H1 (cell line): Measurements from ENCODE around the gene PTPRD. TPM values are rescaled to one million over a fixed set of nuclear protein-coding genes. Genes with fewer than 3 reads are reported as not detected.

Experiments used
- CTCF ChIA-PET: fragments of 300-600 bp; sonication (Branson Sonifier 250); formaldehyde crosslinking; loops from one replicate; lab custom pipeline; 2021; ENCODE audit not compliant: partially characterized antibody; lab: Charles Lee
- POLR2A ChIA-PET: fragments of 300-600 bp; sonication (Branson Sonifier 250); formaldehyde crosslinking; loops from one replicate; lab custom pipeline; 2021; ENCODE audit warnings: inconsistent platforms; ENCODE audit not compliant: partially characterized antibody; lab: Charles Lee
- DNase-seq, 2 experiments: peaks; one replicate each; pipeline versions ENCODE4 v3.0.0 to v3.0.0-alpha.2; 2010 to 2022; ENCODE audit warnings: low spot score in 2 of 2, low read depth in 1 of 2, mixed read lengths in 1 of 2
- FAIRE-seq: peaks from 2 replicates; lab custom pipeline; 2011; peaks lifted over from hg19 to GRCh38; lab: Jason Lieb, UNC
- H2AFZ ChIP-seq: 2 replicates; pipeline ENCODE4 v1.8.1; 2012; ENCODE audit warnings: low read length, inconsistent platforms
- H2AK5ac ChIP-seq: 2 replicates; pipeline ENCODE4 v1.6.1; 2013; ENCODE audit warnings: low read depth, low read length
- H2BK120ac ChIP-seq: replicated peaks from 2 replicates; pipeline ENCODE3; 2013; ENCODE audit warnings: low read depth, low read length, inconsistent platforms
- H2BK12ac ChIP-seq: 2 replicates; pipeline ENCODE4 v1.6.1; 2013; ENCODE audit warnings: low read depth, low read length
- H2BK15ac ChIP-seq: 2 replicates; pipeline ENCODE4 v1.6.1; 2013; ENCODE audit warnings: low read length
- H2BK20ac ChIP-seq: 2 replicates; pipeline ENCODE4 v1.6.1; 2013; ENCODE audit warnings: low read length
- H2BK5ac ChIP-seq: 2 replicates; pipeline ENCODE4 v1.6.1; 2013; ENCODE audit warnings: low read depth, low read length
- H3K14ac ChIP-seq: 2 replicates; pipeline ENCODE4 v1.6.1; 2013; ENCODE audit warnings: inconsistent platforms; ENCODE audit not compliant: insufficient read length
- H3K18ac ChIP-seq: 2 replicates; pipeline ENCODE4 v1.6.1; 2013; ENCODE audit warnings: low read length; ENCODE audit errors: extremely low read depth
- H3K23ac ChIP-seq: 2 replicates; pipeline ENCODE4 v1.6.1; 2013; ENCODE audit warnings: inconsistent platforms; ENCODE audit not compliant: insufficient read length
- H3K23me2 ChIP-seq: 2 replicates; pipeline ENCODE4 v1.6.1; 2013; ENCODE audit warnings: low read depth, low read length
- H3K27ac ChIP-seq: 2 replicates; pipeline ENCODE4 v1.6.1; 2011; ENCODE audit warnings: low read depth, low read length, inconsistent platforms
- H3K27me3 ChIP-seq, 4 experiments: replicated peaks in 1 of 4; 1 replicate in 1 of 4; 2 replicates in 3 of 4; pipeline versions ENCODE4 v1.6.1 to v1.8.1; 2011 to 2013; ENCODE audit warnings: low read length in 3 of 4, mild to moderate bottlenecking in 3 of 4, inconsistent platforms in 2 of 4, mixed read lengths in 2 of 4, moderate library complexity in 1 of 4; ENCODE audit not compliant: control insufficient read depth in 3 of 4, insufficient read depth in 3 of 4; ENCODE audit errors: extremely low read depth in 1 of 4
- H3K36me3 ChIP-seq, 4 experiments: 2 replicates each; pipeline versions ENCODE4 v1.6.1 to v1.8.1; 2011 to 2013; ENCODE audit warnings: mild to moderate bottlenecking in 4 of 4, low read length in 3 of 4, moderate library complexity in 2 of 4, control low read depth in 1 of 4, inconsistent platforms in 1 of 4; ENCODE audit not compliant: insufficient read depth in 4 of 4, control insufficient read depth in 2 of 4
- H3K4ac ChIP-seq: replicated peaks from 2 replicates; pipeline ENCODE3; 2013; ENCODE audit warnings: low read length, low read depth, mixed read lengths, inconsistent platforms; ENCODE audit not compliant: insufficient read length
- H3K4me1 ChIP-seq, 4 experiments: replicated peaks in 1 of 4; 1 replicate in 1 of 4; 2 replicates in 3 of 4; pipeline versions ENCODE4 v1.6.1 to v1.8.1; 2011 to 2013; ENCODE audit warnings: low read length in 3 of 4, inconsistent platforms in 2 of 4, mixed read lengths in 1 of 4; ENCODE audit not compliant: insufficient read depth in 4 of 4, control insufficient read depth in 3 of 4
- H3K4me2 ChIP-seq, 2 experiments: 2 replicates each; pipeline versions ENCODE4 v1.6.1 to v1.8.1; 2011 to 2013; ENCODE audit warnings: low read depth in 2 of 2, low read length in 2 of 2, control low read depth in 1 of 2, inconsistent platforms in 1 of 2, mild to moderate bottlenecking in 1 of 2; ENCODE audit not compliant: insufficient read depth in 1 of 2
- H3K4me3 ChIP-seq, 4 experiments: fragments of 200-600, 300-600 bp in 1 of 4; sonication (generic), shearing (Covaris generic), sonication (Bioruptor Twin) in 1 of 4; 2 replicates each; pipeline versions ENCODE4 v1.5.1 to v1.8.1; 2011 to 2016; ENCODE audit warnings: low read length in 4 of 4, low read depth in 3 of 4, control low read depth in 2 of 4, inconsistent platforms in 2 of 4, mild to moderate bottlenecking in 2 of 4, mixed read lengths in 1 of 4, moderate library complexity in 1 of 4; ENCODE audit not compliant: insufficient read depth in 2 of 4; ENCODE audit errors: extremely low read depth in 1 of 4
- H3K56ac ChIP-seq: replicated peaks from 2 replicates; pipeline ENCODE3; 2013; ENCODE audit warnings: low read depth, mild to moderate bottlenecking, mixed read lengths, low read length, inconsistent platforms; ENCODE audit not compliant: insufficient read length
- H3K79me1 ChIP-seq: 2 replicates; pipeline ENCODE4 v1.6.1; 2013; ENCODE audit warnings: low read depth, low read length, control low read depth
- H3K79me2 ChIP-seq, 2 experiments: 2 replicates each; pipeline versions ENCODE4 v1.6.1 to v1.8.1; 2012 to 2013; ENCODE audit warnings: low read length in 2 of 2, mild to moderate bottlenecking in 2 of 2, inconsistent platforms in 1 of 2; ENCODE audit not compliant: insufficient read depth in 2 of 2, control insufficient read depth in 1 of 2
- H3K9ac ChIP-seq, 4 experiments: replicated peaks in 1 of 4; 1 replicate in 1 of 4; 2 replicates in 3 of 4; pipeline versions ENCODE4 v1.6.1 to v1.8.1; 2011 to 2013; ENCODE audit warnings: low read depth in 3 of 4, low read length in 3 of 4, control low read depth in 2 of 4, mild to moderate bottlenecking in 2 of 4, moderate library complexity in 2 of 4, inconsistent platforms in 1 of 4; ENCODE audit errors: extremely low read depth in 1 of 4
- H3K9me3 ChIP-seq, 2 experiments: 2 replicates each; pipeline versions ENCODE4 v1.6.1 to v1.8.1; 2012 to 2013; ENCODE audit warnings: mild to moderate bottlenecking in 2 of 2, moderate library complexity in 2 of 2, control low read depth in 1 of 2, inconsistent platforms in 1 of 2, low read depth in 1 of 2, low read length in 1 of 2, mixed read lengths in 1 of 2; ENCODE audit not compliant: insufficient read depth in 2 of 2
- H4K20me1 ChIP-seq, 2 experiments: replicated peaks in 1 of 2; 2 replicates each; pipeline versions ENCODE3 to v1.8.1; 2011 to 2013; ENCODE audit warnings: inconsistent platforms in 2 of 2, low read length in 2 of 2, mild to moderate bottlenecking in 1 of 2; ENCODE audit not compliant: insufficient read depth in 2 of 2, control insufficient read depth in 1 of 2
- H4K5ac ChIP-seq: 2 replicates; pipeline ENCODE4 v1.6.1; 2013; ENCODE audit warnings: low read length, low read depth, mixed read lengths, inconsistent platforms; ENCODE audit not compliant: insufficient read length
- H4K8ac ChIP-seq: 2 replicates; pipeline ENCODE4 v1.8.0; 2013; ENCODE audit warnings: mild to moderate bottlenecking, moderate library complexity, low read length, inconsistent platforms; ENCODE audit not compliant: insufficient read depth; ENCODE audit errors: extremely low read depth
- H4K91ac ChIP-seq: replicated peaks from 2 replicates; pipeline ENCODE3; 2013; ENCODE audit warnings: low read length, mixed read lengths, inconsistent platforms; ENCODE audit not compliant: insufficient read length
- BACH1 ChIP-seq: IDR thresholded peaks from 2 replicates; pipeline ENCODE4 v1.6.1; 2012; ENCODE audit warnings: low read length, improper control_type of control experiment
- BCL11A ChIP-seq, 2 experiments: IDR thresholded peaks; one replicate each; pipeline ENCODE4 v1.6.1; 2011; ENCODE audit warnings: low read depth in 2 of 2, low read length in 2 of 2, mild to moderate bottlenecking in 2 of 2
- CBX5 ChIP-seq: fragments of 300-800, 300-1000 bp; sonication (generic); IDR thresholded peaks from 2 replicates; pipeline ENCODE4 v1.7.1; 2016; ENCODE audit warnings: antibody characterized with exemption, low read length, low read depth
- CHD2 ChIP-seq: IDR thresholded peaks from 2 replicates; pipeline ENCODE4 v1.6.1; 2012; ENCODE audit warnings: low read length, improper control_type of control experiment
- JUN ChIP-seq: IDR thresholded peaks from 2 replicates; pipeline ENCODE4 v1.6.1; 2011; ENCODE audit warnings: low read depth, mild to moderate bottlenecking, improper control_type of control experiment, low read length
- PHF8 ChIP-seq: fragments of 200-600 bp; sonication (generic); conservative IDR thresholded peaks from 2 replicates; pipeline ENCODE4 v1.7.1; 2012; ENCODE audit warnings: low read depth, mild to moderate bottlenecking, inconsistent platforms, low read length, moderate library complexity
- SAP30 ChIP-seq: fragments of 300-600 bp; sonication (generic); IDR thresholded peaks from 2 replicates; pipeline ENCODE4 v1.7.1; 2012; ENCODE audit warnings: low read length, moderate library complexity, mild to moderate bottlenecking, inconsistent platforms; ENCODE audit not compliant: insufficient read depth, insufficient replicate concordance
- SIRT6 ChIP-seq: IDR thresholded peaks from one replicate; pipeline ENCODE4 v1.7.1; 2012; ENCODE audit warnings: low read length, inconsistent platforms
- TCF12 ChIP-seq: IDR thresholded peaks from 2 replicates; pipeline ENCODE4 v1.6.1; 2011; ENCODE audit warnings: low read depth, mild to moderate bottlenecking, low read length
- TEAD4 ChIP-seq: IDR thresholded peaks from 2 replicates; pipeline ENCODE4 v1.6.1; 2012; ENCODE audit warnings: low read depth, low read length, inconsistent platforms, mixed read lengths
- WGBS, 2 experiments: shearing (Covaris generic) in 1 of 2; methylation state at CpG; one replicate each; pipeline versions ENCODE4 v1.1.6 to v1.1.7; 2013 to 2015; ENCODE audit warnings: low lambda C conversion rate in 2 of 2, mixed read lengths in 2 of 2, inconsistent platforms in 1 of 2, low coverage in 1 of 2, missing lambda C conversion rate in 1 of 2; ENCODE audit not compliant: insufficient replicate concordance in 2 of 2, insufficient coverage in 1 of 2, insufficient read length in 1 of 2; ENCODE audit errors: extremely low coverage in 1 of 2, missing lambda C conversion rate in 1 of 2; 5-methylcytosine and 5-hydroxymethylcytosine counted together
- polyA plus RNA-seq, 7 experiments: library from polyadenylated mRNA; depleted of rRNA in 3 of 7; stranded (reverse) in 5 of 7; unstranded in 2 of 7; fragments of >200 nt in 5 of 7; fragments of 200-250 nt in 2 of 7; gene quantifications; 1 replicate in 5 of 7; 2 replicates in 1 of 7; 4 replicates in 1 of 7; pipeline versions ENCODE4 v1.2.1 to v1.2.3, GENCODE V29; 2011 to 2013; ENCODE audit warnings: missing spikeins in 2 of 7, mixed read lengths in 2 of 7
- total RNA-seq: library from RNA; stranded (reverse); fragmentation: NEBNext Ultra II Directional; extraction: Animal tissue kit (Norgen Biotek cat#: 25700); gene quantifications from 2 replicates; pipeline ENCODE4 v1.2.1, GENCODE V29; 2021
- TF ChIP-seq, protein P1 (sequence below): IDR thresholded peaks from 2 replicates; pipeline ENCODE4 v1.6.1; 2012; ENCODE audit warnings: low read length, inconsistent platforms
- TF ChIP-seq, protein P2 (sequence below): IDR thresholded peaks from 2 replicates; pipeline ENCODE4 v1.6.1; 2011; ENCODE audit warnings: low read length, improper control_type of control experiment

PTPRD gene
- total and polyA plus RNA-seq, 2 of the 8 experiments (the other 6 are each of a cell fraction or from before 2014, with no cell fraction given): 17.2 to 77.0 TPM

DNA sequence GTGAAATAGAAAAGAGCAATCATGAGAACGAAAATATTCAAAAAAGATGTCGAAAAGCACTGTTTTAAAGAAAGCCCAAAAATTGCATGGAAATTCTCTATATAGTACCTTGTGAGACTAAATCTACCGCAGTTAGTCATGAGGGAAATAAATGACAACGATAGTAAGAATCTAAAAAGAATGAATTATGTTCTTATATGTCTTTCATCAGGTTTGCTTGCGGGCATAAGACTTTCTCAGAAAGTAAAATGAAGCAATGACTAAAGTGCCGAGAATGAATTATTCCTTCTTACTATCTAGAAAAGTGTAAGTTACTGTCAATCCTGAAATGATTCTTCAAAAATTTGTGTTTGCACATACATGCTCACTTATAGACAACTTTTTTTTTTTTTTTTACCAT, 26.4 kb downstream of the PTPRD start:
- CTCF ChIA-PET: interaction anchor here (0.9 kb wide), 1 partner anchor 108 kb away, joined by 4 read pairs; no protein-coding TSS in a partner anchor
- Histone ChIP-seq H4K5ac (no peak overlapping the region), H3K27me3 (no peaks in the 10 kb centered on the region), H4K20me1 (no peaks in the 10 kb centered on the region), H3K4me1 (no peaks in the 10 kb centered on the region), H2BK5ac (no peak overlapping the region), H4K91ac (no peak overlapping the region), H2BK120ac (no peak overlapping the region), H3K14ac (no peak overlapping the region), H3K27ac (no peak overlapping the region), H3K36me3 (no peaks in the 10 kb centered on the region), H3K79me2 (no peaks in the 10 kb centered on the region), H2AFZ (no peak overlapping the region), H2BK20ac (no peak overlapping the region), H2BK12ac (no peak overlapping the region), H2AK5ac (no peak overlapping the region), H2BK15ac (no peak overlapping the region), H3K23ac (no peak overlapping the region), H4K8ac (no peak overlapping the region), H3K23me2 (no peaks in the 10 kb centered on the region), H3K56ac (no peak overlapping the region), H3K4me2 (no peak overlapping the region), H3K9me3 (no peaks in the 10 kb centered on the region), H3K9ac (no peak overlapping the region), H3K4me3 (no peak overlapping the region), H3K79me1 (no peaks in the 10 kb centered on the region), H3K18ac (no peak overlapping the region), H3K4ac (no peak overlapping the region)
- FAIRE-seq (no peak), DNase-seq (no peak)
- POLR2A ChIA-PET: interaction anchor here (0.8 kb wide), 1 partner anchor 1787 kb away, joined by 3 read pairs; no protein-coding TSS in a partner anchor
- WGBS, 2 experiments: 90% methylated on average over 6 of the region's 6 CpGs; no CpG with 5 or more reads in 1 of the 2 experiments
- TF ChIP-seq CBX5: no peak
- TF ChIP-seq BACH1: no peak
- TF ChIP-seq PHF8: no peak
- no peak for TF ChIP-seq BCL11A (IDR thresholded peaks at IDR 0.05; ENCODE audit: low read depth in 2 of 2, low read length in 2 of 2)
- no peak for TF ChIP-seq SIRT6
- TF ChIP-seq, protein P1, sequence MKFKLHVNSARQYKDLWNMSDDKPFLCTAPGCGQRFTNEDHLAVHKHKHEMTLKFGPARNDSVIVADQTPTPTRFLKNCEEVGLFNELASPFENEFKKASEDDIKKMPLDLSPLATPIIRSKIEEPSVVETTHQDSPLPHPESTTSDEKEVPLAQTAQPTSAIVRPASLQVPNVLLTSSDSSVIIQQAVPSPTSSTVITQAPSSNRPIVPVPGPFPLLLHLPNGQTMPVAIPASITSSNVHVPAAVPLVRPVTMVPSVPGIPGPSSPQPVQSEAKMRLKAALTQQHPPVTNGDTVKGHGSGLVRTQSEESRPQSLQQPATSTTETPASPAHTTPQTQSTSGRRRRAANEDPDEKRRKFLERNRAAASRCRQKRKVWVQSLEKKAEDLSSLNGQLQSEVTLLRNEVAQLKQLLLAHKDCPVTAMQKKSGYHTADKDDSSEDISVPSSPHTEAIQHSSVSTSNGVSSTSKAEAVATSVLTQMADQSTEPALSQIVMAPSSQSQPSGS: no peak
- TF ChIP-seq CHD2: no peak
- TF ChIP-seq SAP30: no peak
- TF ChIP-seq TCF12: no peak
- TF ChIP-seq, protein P2, sequence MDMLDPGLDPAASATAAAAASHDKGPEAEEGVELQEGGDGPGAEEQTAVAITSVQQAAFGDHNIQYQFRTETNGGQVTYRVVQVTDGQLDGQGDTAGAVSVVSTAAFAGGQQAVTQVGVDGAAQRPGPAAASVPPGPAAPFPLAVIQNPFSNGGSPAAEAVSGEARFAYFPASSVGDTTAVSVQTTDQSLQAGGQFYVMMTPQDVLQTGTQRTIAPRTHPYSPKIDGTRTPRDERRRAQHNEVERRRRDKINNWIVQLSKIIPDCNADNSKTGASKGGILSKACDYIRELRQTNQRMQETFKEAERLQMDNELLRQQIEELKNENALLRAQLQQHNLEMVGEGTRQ: no peak
- TF ChIP-seq TEAD4: no peak
- TF ChIP-seq JUN: no peak
